ENCODE results near the gene NECTIN2.

NECTIN2 gene

DNA sequence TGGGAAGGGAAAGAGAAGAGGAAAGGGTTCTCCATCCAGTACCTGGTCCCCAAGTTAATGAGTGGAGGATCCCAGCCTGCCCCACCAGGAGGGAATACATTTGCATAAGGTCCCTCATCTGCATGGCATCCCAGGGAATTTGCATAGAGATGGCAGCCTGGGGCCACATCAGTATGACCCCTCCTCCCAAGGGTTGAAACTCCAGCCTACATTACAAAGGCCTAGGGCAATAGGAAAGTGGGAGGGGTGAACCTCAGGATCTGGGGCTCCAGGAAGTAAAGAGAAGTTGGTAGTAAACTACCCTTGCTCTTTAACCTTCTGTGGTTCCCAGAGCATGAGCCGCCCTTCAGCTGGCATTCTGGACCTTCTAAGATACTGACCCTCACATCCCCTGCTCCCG lies 6.8 kb upstream of the NECTIN2 start:
- no peak overlapping the region for H3K4me2 ChIP-seq (ENCODE audit: low read length)
- 0 out of 2 replicates have a peak, but pooled peaks cover 4% of the 10 kb centered on the region for H3K27me3 ChIP-seq (ENCODE audit: low read depth, low read length)
- no peak overlapping the region for H3K9ac ChIP-seq (ENCODE audit: low read length)
- no peaks in the 10 kb centered on the region for H3K9me3 ChIP-seq (ENCODE audit: insufficient read depth, low read length)
- no peak overlapping the region for H2AFZ ChIP-seq (ENCODE audit: low read depth, low read length)
- H3K79me2 ChIP-seq (ENCODE audit: low read length), result no peaks in the 10 kb centered on the region
- no peaks in the 10 kb centered on the region for H4K20me1 ChIP-seq (ENCODE audit: insufficient read depth, low read length)
- peaks cover under 1% of the 10 kb centered on the region; the same call in 1 of the 2 replicates for H3K4me1 ChIP-seq (ENCODE audit: low read length)
- no peaks in the 10 kb centered on the region for H3K36me3 ChIP-seq (replicated peaks; ENCODE audit: low read depth, low read length)
- H3K27ac ChIP-seq (ENCODE audit: low read length), result no peak overlapping the region
- H3K4me3 ChIP-seq (ENCODE audit: low read length), result no peak overlapping the region
- no peak for TF ChIP-seq EZH2phosphoT487 (IDR thresholded peaks at IDR 0.05; ENCODE audit: low read depth)
- TF ChIP-seq, protein P1, sequence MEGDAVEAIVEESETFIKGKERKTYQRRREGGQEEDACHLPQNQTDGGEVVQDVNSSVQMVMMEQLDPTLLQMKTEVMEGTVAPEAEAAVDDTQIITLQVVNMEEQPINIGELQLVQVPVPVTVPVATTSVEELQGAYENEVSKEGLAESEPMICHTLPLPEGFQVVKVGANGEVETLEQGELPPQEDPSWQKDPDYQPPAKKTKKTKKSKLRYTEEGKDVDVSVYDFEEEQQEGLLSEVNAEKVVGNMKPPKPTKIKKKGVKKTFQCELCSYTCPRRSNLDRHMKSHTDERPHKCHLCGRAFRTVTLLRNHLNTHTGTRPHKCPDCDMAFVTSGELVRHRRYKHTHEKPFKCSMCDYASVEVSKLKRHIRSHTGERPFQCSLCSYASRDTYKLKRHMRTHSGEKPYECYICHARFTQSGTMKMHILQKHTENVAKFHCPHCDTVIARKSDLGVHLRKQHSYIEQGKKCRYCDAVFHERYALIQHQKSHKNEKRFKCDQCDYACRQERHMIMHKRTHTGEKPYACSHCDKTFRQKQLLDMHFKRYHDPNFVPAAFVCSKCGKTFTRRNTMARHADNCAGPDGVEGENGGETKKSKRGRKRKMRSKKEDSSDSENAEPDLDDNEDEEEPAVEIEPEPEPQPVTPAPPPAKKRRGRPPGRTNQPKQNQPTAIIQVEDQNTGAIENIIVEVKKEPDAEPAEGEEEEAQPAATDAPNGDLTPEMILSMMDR (IDR thresholded peaks at IDR 0.05; ENCODE audit: low read depth, low read length), result no peak

DNA sequence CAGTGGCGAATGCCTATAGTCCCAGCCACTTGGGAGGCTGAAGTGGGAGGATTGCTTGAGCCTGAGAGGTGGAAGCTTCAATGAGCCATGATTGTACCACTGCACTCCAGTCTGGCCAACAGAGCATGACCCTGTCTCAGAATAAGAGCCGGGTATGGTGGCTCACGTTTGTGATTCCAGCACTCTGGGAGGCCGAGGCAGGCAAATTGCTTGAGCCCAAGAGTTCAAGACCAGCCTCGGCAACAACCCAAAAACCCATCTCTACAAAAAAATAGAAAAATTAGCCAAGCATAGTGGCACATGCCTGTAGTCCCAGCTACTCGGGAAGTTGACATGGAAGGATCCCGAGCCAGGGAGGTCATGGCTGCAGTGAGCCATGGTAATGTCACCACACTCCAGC lies 5.3 kb upstream of the NECTIN2 start:
- TF ChIP-seq EZH2phosphoT487 (IDR thresholded peaks at IDR 0.05; ENCODE audit: low read depth), result no peak
- TF ChIP-seq, protein P1 (IDR thresholded peaks at IDR 0.05; ENCODE audit: low read depth, low read length), result no peak
- H3K9me3 ChIP-seq (ENCODE audit: insufficient read depth, low read length), result no peaks in the 10 kb centered on the region
- no peak overlapping the region for H3K9ac ChIP-seq (ENCODE audit: low read length)
- no peak overlapping the region for H3K4me2 ChIP-seq (ENCODE audit: low read length)
- no peaks in the 10 kb centered on the region for H4K20me1 ChIP-seq (ENCODE audit: insufficient read depth, low read length)
- peaks cover 10% of the 10 kb centered on the region for H3K4me1 ChIP-seq (ENCODE audit: low read length)
- no peak overlapping the region for H2AFZ ChIP-seq (ENCODE audit: low read depth, low read length)
- no peak overlapping the region for H3K27ac ChIP-seq (ENCODE audit: low read length)
- H3K36me3 ChIP-seq (replicated peaks; ENCODE audit: low read depth, low read length), result no peaks in the 10 kb centered on the region
- no peaks in the 10 kb centered on the region for H3K27me3 ChIP-seq (ENCODE audit: low read depth, low read length)
- no peaks in the 10 kb centered on the region for H3K79me2 ChIP-seq (ENCODE audit: low read length)
- H3K4me3 ChIP-seq (ENCODE audit: low read length), result no peak overlapping the region

DNA sequence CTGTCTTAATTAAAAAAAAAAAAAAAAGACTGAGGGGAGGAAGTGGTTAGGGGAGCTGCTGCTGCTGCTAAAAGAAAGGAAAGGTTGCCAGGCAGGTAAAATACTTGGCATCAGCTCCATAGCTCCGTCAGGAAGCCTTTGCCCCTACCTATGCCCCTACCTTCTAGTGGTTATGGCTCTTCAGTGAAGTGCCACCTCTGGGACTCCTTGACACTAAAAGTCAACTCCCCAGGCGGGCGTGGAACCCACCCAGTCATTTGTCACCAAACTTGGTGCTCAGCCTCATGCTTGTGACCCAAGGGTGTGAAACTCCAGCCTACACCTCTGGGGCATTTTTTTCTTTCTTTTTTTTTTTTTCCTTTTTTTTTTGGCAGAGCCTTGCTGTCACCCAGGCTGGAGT lies 4.9 kb upstream of the NECTIN2 start:
- H4K20me1 ChIP-seq (ENCODE audit: insufficient read depth, low read length), result no peaks in the 10 kb centered on the region
- H3K4me3 ChIP-seq (ENCODE audit: low read length), result no peak overlapping the region
- peaks cover 10% of the 10 kb centered on the region for H3K4me1 ChIP-seq (ENCODE audit: low read length)
- H2AFZ ChIP-seq (ENCODE audit: low read depth, low read length), result no peak overlapping the region
- no peaks in the 10 kb centered on the region for H3K79me2 ChIP-seq (ENCODE audit: low read length)
- no peak overlapping the region for H3K9ac ChIP-seq (ENCODE audit: low read length)
- no peaks in the 10 kb centered on the region for H3K27me3 ChIP-seq (ENCODE audit: low read depth, low read length)
- TF ChIP-seq EZH2phosphoT487 (IDR thresholded peaks at IDR 0.05; ENCODE audit: low read depth), result no peak
- TF ChIP-seq, protein P1 (IDR thresholded peaks at IDR 0.05; ENCODE audit: low read depth, low read length), result no peak
- no peak overlapping the region for H3K4me2 ChIP-seq (ENCODE audit: low read length)
- H3K27ac ChIP-seq (ENCODE audit: low read length), result no peak overlapping the region
- H3K9me3 ChIP-seq (ENCODE audit: insufficient read depth, low read length), result no peaks in the 10 kb centered on the region
- no peaks in the 10 kb centered on the region for H3K36me3 ChIP-seq (replicated peaks; ENCODE audit: low read depth, low read length)

DNA sequence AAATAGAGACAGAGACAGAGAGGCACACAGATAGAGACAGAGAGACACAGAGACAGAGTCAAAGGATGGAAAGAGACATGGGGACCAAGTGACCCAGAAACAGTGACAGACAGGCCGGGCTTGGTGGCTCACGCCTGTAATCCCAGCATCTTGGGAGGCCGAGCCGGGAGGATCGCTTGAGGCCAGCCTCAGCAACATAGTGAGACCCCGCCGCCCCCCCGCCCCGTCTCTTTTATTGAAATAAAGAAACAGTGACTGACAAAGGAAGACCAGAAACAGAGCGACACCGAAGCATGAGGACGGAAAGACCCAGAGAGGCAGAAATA lies 848 bp upstream of the NECTIN2 start:
- Histone ChIP-seq H3K4me3 (ENCODE audit: low read length) (peak overlapping the region; percentile 76), H3K79me2 (ENCODE audit: low read length) (no peaks in the 10 kb centered on the region), H3K4me2 (ENCODE audit: low read length) (peak overlapping the region; percentile 68), H3K9ac (ENCODE audit: low read length) (no peak overlapping the region), H3K4me1 (ENCODE audit: low read length) (peaks cover 10% of the 10 kb centered on the region), H3K27me3 (ENCODE audit: low read depth, low read length) (peaks cover 2% of the 10 kb centered on the region; the same call in 1 of the 2 replicates), H2AFZ (ENCODE audit: low read depth, low read length) (peak overlapping the region; percentile 77), H3K36me3 (replicated peaks; ENCODE audit: low read depth, low read length) (no peaks in the 10 kb centered on the region), H3K9me3 (ENCODE audit: insufficient read depth, low read length) (no peaks in the 10 kb centered on the region), H3K27ac (ENCODE audit: low read length) (no peak overlapping the region), H4K20me1 (ENCODE audit: insufficient read depth, low read length) (no peaks in the 10 kb centered on the region)
- TF ChIP-seq, protein P1 (IDR thresholded peaks at IDR 0.05; ENCODE audit: low read depth, low read length), result no peak
- TF ChIP-seq EZH2phosphoT487 (IDR thresholded peaks at IDR 0.05; ENCODE audit: low read depth), result no peak
